ENCODE data around the gene CEP68. TPM values are rescaled to one million over a fixed set of nuclear protein-coding genes. Genes with fewer than 3 reads are reported as not detected.

CEP68 gene
- total RNA-seq, 4 donors from 2014 or later: 21.6 to 40.4 (median 25.2) TPM

GRCh38 chr2:65053199-65053598, 3.0 kb upstream of the CEP68 start:
- Histone ChIP-seq H3K9me3 (no peaks in the 10 kb centered on the region), H3K4me1 (peaks cover 0 to 21% (median 15%) of the 10 kb centered on the region in 4 donors), H3K27ac (peak overlapping the region in 1 of 4 donors; percentile 10), H3K36me3 (no peaks in the 10 kb centered on the region), H3K27me3 (no peaks in the 10 kb centered on the region), H3K4me3 (no peak overlapping the region)
- TF ChIP-seq EP300 (IDR thresholded peaks at IDR 0.05): peak in 1 of 2 donors; percentile 41
- TF ChIP-seq POLR2A (IDR thresholded peaks at IDR 0.05): peak in 1 of 2 donors; percentile 7
- no peak for TF ChIP-seq CTCF (IDR thresholded peaks at IDR 0.05)
- WGBS, 2 donors: 25 to 31% methylated on average over 1 of the region's 1 CpG
- no peak for DNase-seq (ENCODE audit: low spot score in 2 of 2)

- no peaks in the 10 kb centered on the region for H3K27me3 ChIP-seq
- TF ChIP-seq POLR2A (IDR thresholded peaks at IDR 0.05): no peak
- TF ChIP-seq EP300 (IDR thresholded peaks at IDR 0.05): no peak
- no peak for TF ChIP-seq CTCF (IDR thresholded peaks at IDR 0.05)
- H3K9me3 ChIP-seq: no peaks in the 10 kb centered on the region
- H3K27ac ChIP-seq: peak overlapping the region in 1 of 4 donors; percentile 90
- peaks cover 0 to 22% (median 15%) of the 10 kb centered on the region in 4 donors for H3K4me1 ChIP-seq
- H3K36me3 ChIP-seq: no peaks in the 10 kb centered on the region
- H3K4me3 ChIP-seq: peak overlapping the region in 1 of 4 donors; percentile 77
- 71 to 79% methylated on average over 4 of the region's 4 CpGs for WGBS, 2 donors
- DNase-seq (ENCODE audit: low spot score in 2 of 2): no peak
Observed at GRCh38 chr2:65054749-65055421, 1.3 kb upstream of the CEP68 start.

GRCh38 chr2:65055422-65056214, 598 bp upstream of the CEP68 start:
- H3K9me3 ChIP-seq: no peaks in the 10 kb centered on the region
- H3K27ac ChIP-seq: peak overlapping the region; percentile 18 to 90 (median 84)
- no peaks in the 10 kb centered on the region for H3K27me3 ChIP-seq
- 10 to 15% methylated on average over 23 to 41 of the region's 42 CpGs for WGBS, 2 donors
- TF ChIP-seq EP300 (IDR thresholded peaks at IDR 0.05) (no peak), CTCF (IDR thresholded peaks at IDR 0.05) (no peak), POLR2A (IDR thresholded peaks at IDR 0.05) (no peak)
- H3K4me1 ChIP-seq: peaks cover 0 to 29% (median 15%) of the 10 kb centered on the region in 4 donors
- peak in 1 of 2 donors; percentile 27 for DNase-seq (ENCODE audit: low spot score in 2 of 2)
- H3K4me3 ChIP-seq: peak overlapping the region; percentile 76 to 91 (median 80)
- no peaks in the 10 kb centered on the region for H3K36me3 ChIP-seq

- TF ChIP-seq EP300 (IDR thresholded peaks at IDR 0.05) (no peak), CTCF (IDR thresholded peaks at IDR 0.05) (no peak), POLR2A (IDR thresholded peaks at IDR 0.05) (no peak)
- Histone ChIP-seq H3K27ac (peak overlapping the region; percentile 79 to 90 (median 88)), H3K36me3 (no peaks in the 10 kb centered on the region), H3K4me3 (peak overlapping the region; percentile 76 to 91 (median 80)), H3K9me3 (no peaks in the 10 kb centered on the region), H3K4me1 (peaks cover 0 to 43% (median 15%) of the 10 kb centered on the region in 4 donors), H3K27me3 (no peaks in the 10 kb centered on the region)
- WGBS, 2 donors: 2 to 4% methylated on average over 5 of the region's 5 CpGs
- DNase-seq (ENCODE audit: low spot score in 2 of 2): no peak
Observed at GRCh38 chr2:65057054-65057375, 799 bp downstream of the CEP68 start.

Measured in tibial nerve (tissue), 4 donors.